Testis (tissue), 2 donors: ENCODE data around the gene ACAN.

Source experiments
- POLR2A ChIP-seq: fragments of 450-650 bp; IDR thresholded peaks from one replicate; pipeline ENCODE4 v1.6.1; 2017; ENCODE audit warnings: antibody characterized with exemption, mild to moderate bottlenecking, moderate library complexity
- TF ChIP-seq, protein P1 (sequence below), 3 experiments: fragments of 450-650 bp in 2 of 3; fragments of 200-600 bp in 1 of 3; sonication (generic) in 1 of 3; IDR thresholded peaks; one replicate each; pipeline ENCODE4 v1.5.1; 2016 to 2019; ENCODE audit warnings: antibody characterized with exemption in 3 of 3, mild to moderate bottlenecking in 2 of 3, moderate library complexity in 1 of 3

GRCh38 chr15:88800738-88801137, 2.5 kb upstream of the ACAN start:
- TF ChIP-seq, protein P1, sequence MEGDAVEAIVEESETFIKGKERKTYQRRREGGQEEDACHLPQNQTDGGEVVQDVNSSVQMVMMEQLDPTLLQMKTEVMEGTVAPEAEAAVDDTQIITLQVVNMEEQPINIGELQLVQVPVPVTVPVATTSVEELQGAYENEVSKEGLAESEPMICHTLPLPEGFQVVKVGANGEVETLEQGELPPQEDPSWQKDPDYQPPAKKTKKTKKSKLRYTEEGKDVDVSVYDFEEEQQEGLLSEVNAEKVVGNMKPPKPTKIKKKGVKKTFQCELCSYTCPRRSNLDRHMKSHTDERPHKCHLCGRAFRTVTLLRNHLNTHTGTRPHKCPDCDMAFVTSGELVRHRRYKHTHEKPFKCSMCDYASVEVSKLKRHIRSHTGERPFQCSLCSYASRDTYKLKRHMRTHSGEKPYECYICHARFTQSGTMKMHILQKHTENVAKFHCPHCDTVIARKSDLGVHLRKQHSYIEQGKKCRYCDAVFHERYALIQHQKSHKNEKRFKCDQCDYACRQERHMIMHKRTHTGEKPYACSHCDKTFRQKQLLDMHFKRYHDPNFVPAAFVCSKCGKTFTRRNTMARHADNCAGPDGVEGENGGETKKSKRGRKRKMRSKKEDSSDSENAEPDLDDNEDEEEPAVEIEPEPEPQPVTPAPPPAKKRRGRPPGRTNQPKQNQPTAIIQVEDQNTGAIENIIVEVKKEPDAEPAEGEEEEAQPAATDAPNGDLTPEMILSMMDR (IDR thresholded peaks at IDR 0.05), result no peak
- no peak for TF ChIP-seq POLR2A
